Esophagus squamous epithelium (tissue), 5 donors: Measurements from ENCODE around the gene TEKT2. TPM values are rescaled to one million over a fixed set of nuclear protein-coding genes. Genes with fewer than 3 reads are reported as not detected.

Experiments used
- DNase-seq: peaks from one replicate; lab custom pipeline; 2025; lab: John Stamatoyannopoulos, UW
- H3K27ac ChIP-seq, 4 donors: fragments of 200-600 bp; sonication (generic); one replicate each; pipeline ENCODE4 v1.5.1; 2016 to 2019; ENCODE audit warnings: mild to moderate bottlenecking in 1 of 4
- H3K27me3 ChIP-seq, 4 donors: fragments of 200-600 bp; sonication (generic); 1 replicate in 3 of 4; 2 replicates in 1 of 4; pipeline versions ENCODE4 v1.5.1 to v1.6.0; 2017 to 2021; ENCODE audit warnings: antibody characterized with exemption in 1 of 4
- H3K36me3 ChIP-seq, 3 donors: fragments of 200-600 bp; sonication (generic); one replicate each; pipeline ENCODE4 v1.5.1; 2016 to 2019
- H3K4me1 ChIP-seq, 3 donors: fragments of 200-600 bp; sonication (generic); one replicate each; pipeline ENCODE4 v1.5.1; 2017 to 2019
- H3K4me3 ChIP-seq, 4 donors: fragments of 200-600 bp; sonication (generic); 1 replicate in 3 of 4; 2 replicates in 1 of 4; pipeline ENCODE4 v1.5.1; 2016 to 2019; ENCODE audit warnings: mild to moderate bottlenecking in 2 of 4, moderate library complexity in 1 of 4
- H3K9me3 ChIP-seq, 3 donors: fragments of 200-600 bp; sonication (generic); one replicate each; pipeline ENCODE4 v1.5.1; 2016 to 2019
- POLR2A ChIP-seq, 4 donors: fragments of 450-650 bp; IDR thresholded peaks; one replicate each; pipeline ENCODE4 v1.6.1; 2017; ENCODE audit warnings: antibody characterized with exemption in 4 of 4, mild to moderate bottlenecking in 4 of 4, moderate library complexity in 3 of 4
- WGBS, 2 donors: methylation state at CpG; one replicate each; pipeline ENCODE4 v1.1.5; 2018; 5-methylcytosine and 5-hydroxymethylcytosine counted together
- intact Hi-C: fragments of 100-400 bp; cut with DNase I; formaldehyde crosslinking; loops from one replicate; pipeline ENCODE4 v1.15.0; 2022
- total RNA-seq, 4 donors: library from RNA; depleted of rRNA; stranded (reverse); fragments of >200 nt; gene quantifications; one replicate each; pipeline ENCODE4 v1.1.0, GENCODE V29; 2016
- TF ChIP-seq, protein P1 (sequence below), 6 experiments: fragments of 450-650 bp in 4 of 6; fragments of 200-600 bp in 2 of 6; sonication (generic) in 2 of 6; IDR thresholded peaks; one replicate each; pipeline ENCODE4 v1.5.1; 2016 to 2019; ENCODE audit warnings: antibody characterized with exemption in 6 of 6, mild to moderate bottlenecking in 4 of 6, moderate library complexity in 4 of 6
- donor health status: DM: yes; HTN: yes; CAD: no.

TEKT2 gene
- total RNA-seq, 4 donors from 2014 or later: not detected

- intact Hi-C loops: loop anchor here (5.0 kb wide), 1 partner anchor 37 kb away; no protein-coding TSS in a partner anchor
- no peak overlapping the region for H3K4me3 ChIP-seq
- WGBS, 2 donors: 60 to 65% methylated on average over 4 to 5 of the region's 6 CpGs
- DNase-seq: no peak
- H3K4me1 ChIP-seq: peaks cover 35 to 55% (median 42%) of the 10 kb centered on the region in 3 donors
- H3K9me3 ChIP-seq: no peaks in the 10 kb centered on the region
- TF ChIP-seq POLR2A (IDR thresholded peaks at IDR 0.05): no peak
- TF ChIP-seq, protein P1, sequence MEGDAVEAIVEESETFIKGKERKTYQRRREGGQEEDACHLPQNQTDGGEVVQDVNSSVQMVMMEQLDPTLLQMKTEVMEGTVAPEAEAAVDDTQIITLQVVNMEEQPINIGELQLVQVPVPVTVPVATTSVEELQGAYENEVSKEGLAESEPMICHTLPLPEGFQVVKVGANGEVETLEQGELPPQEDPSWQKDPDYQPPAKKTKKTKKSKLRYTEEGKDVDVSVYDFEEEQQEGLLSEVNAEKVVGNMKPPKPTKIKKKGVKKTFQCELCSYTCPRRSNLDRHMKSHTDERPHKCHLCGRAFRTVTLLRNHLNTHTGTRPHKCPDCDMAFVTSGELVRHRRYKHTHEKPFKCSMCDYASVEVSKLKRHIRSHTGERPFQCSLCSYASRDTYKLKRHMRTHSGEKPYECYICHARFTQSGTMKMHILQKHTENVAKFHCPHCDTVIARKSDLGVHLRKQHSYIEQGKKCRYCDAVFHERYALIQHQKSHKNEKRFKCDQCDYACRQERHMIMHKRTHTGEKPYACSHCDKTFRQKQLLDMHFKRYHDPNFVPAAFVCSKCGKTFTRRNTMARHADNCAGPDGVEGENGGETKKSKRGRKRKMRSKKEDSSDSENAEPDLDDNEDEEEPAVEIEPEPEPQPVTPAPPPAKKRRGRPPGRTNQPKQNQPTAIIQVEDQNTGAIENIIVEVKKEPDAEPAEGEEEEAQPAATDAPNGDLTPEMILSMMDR (IDR thresholded peaks at IDR 0.05): no peak
- peak overlapping the region; percentile 76 to 86 (median 82) for H3K27ac ChIP-seq
- no peaks in the 10 kb centered on the region for H3K27me3 ChIP-seq
- H3K36me3 ChIP-seq: peaks cover 0 to 27% (median 10%) of the 10 kb centered on the region in 3 donors
Measured at GRCh38 chr1:36134031-36134430, 50.1 kb downstream of the TEKT2 start.

DNA sequence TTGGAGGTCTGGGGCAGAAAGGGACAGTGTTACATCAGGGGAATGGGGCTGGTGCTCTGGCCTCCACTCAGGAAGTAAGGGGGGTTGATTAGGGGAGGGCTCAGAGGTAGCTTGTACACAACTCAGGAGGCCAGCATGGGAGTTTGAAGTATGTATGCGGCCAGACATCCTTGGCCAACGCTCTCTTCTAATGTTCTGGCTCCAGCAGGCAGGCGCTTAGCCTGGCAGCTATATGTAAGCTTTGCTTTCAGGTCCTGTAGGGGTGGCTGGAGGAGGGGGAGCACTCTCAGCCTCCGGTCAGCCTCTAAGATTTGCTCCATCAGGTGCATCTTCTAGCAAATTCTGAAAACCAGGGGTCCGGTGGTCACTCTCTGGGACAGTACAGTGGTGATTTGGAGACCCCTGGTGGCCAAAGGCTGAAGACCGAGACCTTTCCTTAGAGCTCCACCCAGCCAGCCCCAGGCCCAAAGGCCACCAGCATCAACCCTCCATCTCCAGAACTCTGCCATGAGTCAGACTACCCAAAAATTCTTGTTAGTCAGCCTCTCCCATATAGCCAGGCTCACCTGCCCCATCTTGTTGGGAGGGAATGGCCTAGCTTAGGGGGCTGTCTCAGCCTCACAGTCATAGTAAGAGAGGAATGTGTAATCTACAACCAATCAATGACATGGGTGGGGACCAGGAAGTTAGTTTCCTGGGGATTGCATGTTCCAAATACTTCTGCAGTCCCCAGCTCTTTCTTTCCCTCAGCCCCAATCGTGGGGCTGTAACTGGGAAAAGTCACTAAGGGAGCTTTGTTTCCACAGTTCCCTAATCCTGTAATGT lies 50.8 kb downstream of the TEKT2 start:
- Histone ChIP-seq H3K9me3 (no peaks in the 10 kb centered on the region), H3K27me3 (no peaks in the 10 kb centered on the region), H3K4me1 (peaks cover 35 to 62% (median 44%) of the 10 kb centered on the region in 3 donors), H3K36me3 (peaks cover 7 to 34% (median 10%) of the 10 kb centered on the region in 3 donors), H3K4me3 (no peak overlapping the region), H3K27ac (peak overlapping the region; percentile 76 to 86 (median 82))
- 67 to 74% methylated on average over 5 to 7 of the region's 7 CpGs for WGBS, 2 donors
- no peak for TF ChIP-seq POLR2A (IDR thresholded peaks at IDR 0.05)
- TF ChIP-seq, protein P1 (IDR thresholded peaks at IDR 0.05): peak; percentile 20 to 63 (median 57)
- DNase-seq: no peak
- intact Hi-C loops: loop anchor here (5.0 kb wide), 1 partner anchor 37 kb away; no protein-coding TSS in a partner anchor

DNA sequence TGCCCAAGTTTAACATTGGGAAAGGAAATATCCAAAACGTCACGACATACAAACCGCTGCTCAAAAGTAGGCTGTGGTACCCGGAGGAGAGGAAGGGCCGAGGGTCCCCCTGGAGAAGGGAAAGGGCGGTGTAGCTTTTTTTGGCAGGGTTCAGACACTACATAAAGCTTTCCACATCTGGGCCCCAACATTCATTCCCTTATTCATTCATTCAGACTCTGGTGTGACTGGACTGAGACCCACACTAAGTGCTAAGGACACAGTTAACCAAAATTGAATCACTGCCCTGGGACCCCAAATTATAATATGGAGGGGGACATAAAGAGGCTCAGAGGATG lies 51.4 kb downstream of the TEKT2 start:
- peaks cover 35 to 68% (median 50%) of the 10 kb centered on the region in 3 donors for H3K4me1 ChIP-seq
- TF ChIP-seq, protein P1 (IDR thresholded peaks at IDR 0.05): no peak
- no peak for TF ChIP-seq POLR2A (IDR thresholded peaks at IDR 0.05)
- H3K36me3 ChIP-seq: peaks cover 9 to 40% (median 10%) of the 10 kb centered on the region in 3 donors
- no peaks in the 10 kb centered on the region for H3K9me3 ChIP-seq
- H3K27me3 ChIP-seq: no peaks in the 10 kb centered on the region
- peak overlapping the region; percentile 76 to 86 (median 82) for H3K27ac ChIP-seq
- intact Hi-C loops: no loop called here
- WGBS, 2 donors: 50 to 56% methylated on average over 4 of the region's 6 CpGs
- no peak for DNase-seq
- no peak overlapping the region for H3K4me3 ChIP-seq

GRCh38 chr1:36135796-36136195 lies 51.9 kb downstream of the TEKT2 start:
- Histone ChIP-seq H3K27me3 (no peaks in the 10 kb centered on the region), H3K9me3 (no peaks in the 10 kb centered on the region), H3K4me1 (peaks cover 35 to 72% (median 55%) of the 10 kb centered on the region in 3 donors), H3K4me3 (no peak overlapping the region), H3K27ac (peak overlapping the region; percentile 76 to 86 (median 82)), H3K36me3 (peaks cover 9 to 42% (median 10%) of the 10 kb centered on the region in 3 donors)
- intact Hi-C loops: no loop called here
- DNase-seq: no peak
- TF ChIP-seq, protein P1 (IDR thresholded peaks at IDR 0.05): no peak
- TF ChIP-seq POLR2A (IDR thresholded peaks at IDR 0.05): no peak

DNA sequence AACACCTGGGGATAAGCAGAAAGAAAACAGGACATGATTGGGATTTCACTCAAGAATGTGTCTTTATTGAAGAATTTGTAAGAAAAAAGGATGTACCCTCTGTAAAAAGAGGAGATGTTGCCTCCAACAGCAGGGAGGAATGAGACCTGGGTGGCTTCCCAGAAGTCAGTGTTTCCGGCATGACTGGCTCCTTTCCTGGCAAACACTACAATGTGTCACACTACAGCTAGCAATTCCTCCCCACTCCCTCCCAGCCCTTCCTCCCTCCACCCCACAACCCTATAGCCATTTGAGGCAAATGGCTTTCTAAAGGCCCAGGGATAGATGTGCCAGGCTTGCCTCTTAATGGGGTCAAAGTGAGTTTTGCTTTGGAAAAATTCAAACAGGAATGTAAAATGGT lies 52.6 kb downstream of the TEKT2 start:
- H3K4me1 ChIP-seq: peaks cover 35 to 80% (median 61%) of the 10 kb centered on the region in 3 donors
- intact Hi-C loops: no loop called here
- H3K4me3 ChIP-seq: no peak overlapping the region
- TF ChIP-seq, protein P1 (IDR thresholded peaks at IDR 0.05): no peak
- no peak for TF ChIP-seq POLR2A (IDR thresholded peaks at IDR 0.05)
- no peaks in the 10 kb centered on the region for H3K27me3 ChIP-seq
- peaks cover 9 to 42% (median 10%) of the 10 kb centered on the region in 3 donors for H3K36me3 ChIP-seq
- peak overlapping the region; percentile 76 to 86 (median 82) for H3K27ac ChIP-seq
- no peaks in the 10 kb centered on the region for H3K9me3 ChIP-seq
- 25 to 45% methylated on average over 1 of the region's 1 CpG for WGBS, 2 donors
- DNase-seq: no peak
